Trophoblast cell (in vitro differentiated cells and primary cell): ENCODE measurements around the gene NHS.

Experiments
- DNase-seq, 2 donors: peaks; one replicate each; pipeline ENCODE4 v3.0.0-alpha.2; 2016
- H2AFZ ChIP-seq: 2 replicates; pipeline ENCODE4 v1.6.1; 2013; ENCODE audit warnings: low read length, moderate library complexity, mild to moderate bottlenecking; ENCODE audit not compliant: insufficient read depth, poor library complexity
- H2AK5ac ChIP-seq: 2 replicates; pipeline ENCODE4 v1.6.1; 2013; ENCODE audit warnings: mild to moderate bottlenecking, low read length
- H2BK120ac ChIP-seq: 2 replicates; pipeline ENCODE4 v1.6.1; 2013; ENCODE audit warnings: low read length, mild to moderate bottlenecking, moderate library complexity; ENCODE audit not compliant: insufficient read depth, poor library complexity
- H2BK12ac ChIP-seq: 2 replicates; pipeline ENCODE4 v1.6.1; 2013; ENCODE audit warnings: mild to moderate bottlenecking, low read length, moderate library complexity
- H2BK5ac ChIP-seq: 2 replicates; pipeline ENCODE4 v1.6.1; 2013; ENCODE audit warnings: low read length, low read depth, moderate library complexity, mild to moderate bottlenecking; ENCODE audit not compliant: poor library complexity
- H3K14ac ChIP-seq: 2 replicates; pipeline ENCODE4 v1.6.1; 2013; ENCODE audit warnings: mild to moderate bottlenecking, low read length
- H3K18ac ChIP-seq: 2 replicates; pipeline ENCODE4 v1.6.1; 2013; ENCODE audit warnings: mild to moderate bottlenecking, low read length
- H3K23ac ChIP-seq: 2 replicates; pipeline ENCODE4 v1.6.1; 2013; ENCODE audit warnings: low read length
- H3K27ac ChIP-seq: 2 replicates; pipeline ENCODE4 v1.5.1; 2013; ENCODE audit warnings: low read depth, mild to moderate bottlenecking, inconsistent platforms, low read length, moderate library complexity
- H3K27me3 ChIP-seq: 2 replicates; pipeline ENCODE4 v1.6.1; 2013; ENCODE audit warnings: inconsistent platforms, mild to moderate bottlenecking, low read length, moderate library complexity; ENCODE audit not compliant: insufficient read depth
- H3K36me3 ChIP-seq, 2 experiments: 1 replicate in 1 of 2; 2 replicates in 1 of 2; pipeline ENCODE4 v1.6.1; 2013; ENCODE audit warnings: low read length in 2 of 2, mild to moderate bottlenecking in 2 of 2, moderate library complexity in 1 of 2; ENCODE audit not compliant: insufficient read depth in 2 of 2, control insufficient read depth in 1 of 2
- H3K4ac ChIP-seq: 2 replicates; pipeline ENCODE4 v1.6.1; 2013; ENCODE audit warnings: low read depth, mild to moderate bottlenecking, low read length, moderate library complexity
- H3K4me1 ChIP-seq, 2 experiments: 1 replicate in 1 of 2; 2 replicates in 1 of 2; pipeline ENCODE4 v1.6.1; 2013; ENCODE audit warnings: low read length in 2 of 2, mild to moderate bottlenecking in 2 of 2, moderate library complexity in 1 of 2; ENCODE audit not compliant: insufficient read depth in 2 of 2, control insufficient read depth in 1 of 2
- H3K4me2 ChIP-seq: 2 replicates; pipeline ENCODE4 v1.6.1; 2013; ENCODE audit warnings: inconsistent platforms, mild to moderate bottlenecking, low read length, moderate library complexity
- H3K4me3 ChIP-seq: 2 replicates; pipeline ENCODE4 v1.5.1; 2013; ENCODE audit warnings: mild to moderate bottlenecking, low read depth, low read length, inconsistent platforms
- H3K79me1 ChIP-seq: one replicate; pipeline ENCODE4 v1.6.1; 2013; ENCODE audit warnings: low read length
- H3K79me2 ChIP-seq: 2 replicates; pipeline ENCODE4 v1.6.1; 2013; ENCODE audit warnings: low read length, mild to moderate bottlenecking; ENCODE audit not compliant: control insufficient read depth, insufficient read depth, poor library complexity
- H3K9ac ChIP-seq: 2 replicates; pipeline ENCODE4 v1.6.1; 2013; ENCODE audit warnings: mild to moderate bottlenecking, low read length
- H3K9me3 ChIP-seq: 2 replicates; pipeline ENCODE4 v1.6.1; 2013; ENCODE audit warnings: low read depth, mild to moderate bottlenecking, control low read depth, inconsistent platforms, low read length; ENCODE audit not compliant: insufficient read depth
- H4K12ac ChIP-seq: 2 replicates; pipeline ENCODE4 v1.6.1; 2013; ENCODE audit warnings: low read depth, mild to moderate bottlenecking, low read length, moderate library complexity
- H4K8ac ChIP-seq: 2 replicates; pipeline ENCODE4 v1.6.1; 2013; ENCODE audit warnings: low read depth, mild to moderate bottlenecking, low read length, moderate library complexity
- H4K91ac ChIP-seq: one replicate; pipeline ENCODE4 v1.6.1; 2013; ENCODE audit warnings: low read depth, mild to moderate bottlenecking, low read length, moderate library complexity
- WGBS: extraction: QIAGEN DNeasy Blood & Tissue Kit; methylation state at CpG from one replicate; pipeline ENCODE4 v1.1.7; 2013; ENCODE audit warnings: missing lambda C conversion rate; ENCODE audit not compliant: insufficient read length, insufficient coverage; ENCODE audit errors: extremely low coverage; 5-methylcytosine and 5-hydroxymethylcytosine counted together

Gene NHS

DNA sequence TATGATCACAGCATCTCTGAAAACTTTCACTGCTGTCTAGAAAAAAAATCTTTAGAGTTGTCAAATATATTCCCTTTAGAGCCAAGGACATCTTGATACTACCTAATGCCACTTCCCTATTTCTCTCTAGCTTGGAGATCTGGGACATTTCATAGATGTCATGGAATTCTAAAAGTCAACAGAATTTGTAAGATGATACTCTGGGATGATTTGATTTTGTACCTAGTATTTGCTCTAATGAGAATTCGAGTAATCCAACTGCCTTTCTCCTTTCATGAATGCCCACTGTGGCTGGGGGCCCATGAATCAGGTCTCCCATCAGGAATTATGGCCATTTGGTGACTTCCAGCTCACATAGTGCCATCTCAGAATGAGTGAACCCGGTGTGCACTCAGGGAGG is 73.2 kb downstream of the NHS start:
- H2AFZ ChIP-seq, result no peak overlapping the region
- no peaks in the 10 kb centered on the region for H3K9me3 ChIP-seq
- no peak overlapping the region for H4K8ac ChIP-seq
- no peak overlapping the region for H4K12ac ChIP-seq
- no peak overlapping the region for H3K14ac ChIP-seq
- no peak overlapping the region for H4K91ac ChIP-seq
- H3K27ac ChIP-seq, result no peak overlapping the region
- no CpG with 5 or more reads among the region's 2 CpGs for whole genome bisulfite sequencing
- H3K27me3 ChIP-seq, result no peaks in the 10 kb centered on the region
- no peaks in the 10 kb centered on the region for H3K79me1 ChIP-seq
- no peak overlapping the region for H3K4me2 ChIP-seq
- no peaks in the 10 kb centered on the region for H3K36me3 ChIP-seq
- DNase-seq, result no peak
- H3K79me2 ChIP-seq, result no peaks in the 10 kb centered on the region
- no peak overlapping the region for H3K18ac ChIP-seq
- no peak overlapping the region for H3K23ac ChIP-seq
- no peaks in the 10 kb centered on the region for H3K4me1 ChIP-seq
- H2BK120ac ChIP-seq, result no peak overlapping the region
- no peak overlapping the region for H2AK5ac ChIP-seq
- H2BK5ac ChIP-seq, result no peak overlapping the region
- no peak overlapping the region for H3K4me3 ChIP-seq
- no peak overlapping the region for H3K4ac ChIP-seq
- no peak overlapping the region for H2BK12ac ChIP-seq
- H3K9ac ChIP-seq, result no peak overlapping the region

DNA sequence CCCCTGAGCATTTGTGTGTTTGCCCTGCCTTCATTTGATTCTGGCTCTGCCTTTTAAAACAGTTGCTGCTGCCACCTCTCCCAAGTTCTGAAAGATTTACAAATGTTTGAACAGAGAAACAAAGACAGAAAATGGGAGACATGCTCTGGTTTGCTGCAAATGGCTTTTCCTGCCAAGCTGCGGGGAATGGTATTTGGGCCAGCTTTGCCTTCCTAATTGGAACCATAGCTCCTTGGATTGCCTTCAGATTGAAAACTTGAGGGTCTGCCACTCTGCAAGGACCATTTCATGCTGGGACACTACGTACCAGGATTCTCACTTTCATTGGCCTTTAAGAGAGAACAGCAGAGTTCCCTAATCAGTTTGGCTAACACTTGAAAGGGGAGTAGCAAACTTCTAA is 74.9 kb downstream of the NHS start:
- H3K4me2 ChIP-seq, result no peak overlapping the region
- H3K27ac ChIP-seq, result no peak overlapping the region
- no peak overlapping the region for H2BK12ac ChIP-seq
- H3K4me3 ChIP-seq, result no peak overlapping the region
- H3K9me3 ChIP-seq, result no peaks in the 10 kb centered on the region
- no peak for DNase-seq
- no peaks in the 10 kb centered on the region for H3K27me3 ChIP-seq
- no peaks in the 10 kb centered on the region for H3K79me2 ChIP-seq
- no CpG with 5 or more reads among the region's 2 CpGs for WGBS
- H3K23ac ChIP-seq, result no peak overlapping the region
- no peaks in the 10 kb centered on the region for H3K79me1 ChIP-seq
- H3K4me1 ChIP-seq, result no peaks in the 10 kb centered on the region
- H3K9ac ChIP-seq, result no peak overlapping the region
- H2AFZ ChIP-seq, result no peak overlapping the region
- H2BK5ac ChIP-seq, result no peak overlapping the region
- H2BK120ac ChIP-seq, result no peak overlapping the region
- H3K18ac ChIP-seq, result no peak overlapping the region
- no peak overlapping the region for H3K14ac ChIP-seq
- no peak overlapping the region for H4K8ac ChIP-seq
- H4K12ac ChIP-seq, result no peak overlapping the region
- H3K4ac ChIP-seq, result no peak overlapping the region
- H3K36me3 ChIP-seq, result no peaks in the 10 kb centered on the region
- no peak overlapping the region for H4K91ac ChIP-seq
- no peak overlapping the region for H2AK5ac ChIP-seq

DNA sequence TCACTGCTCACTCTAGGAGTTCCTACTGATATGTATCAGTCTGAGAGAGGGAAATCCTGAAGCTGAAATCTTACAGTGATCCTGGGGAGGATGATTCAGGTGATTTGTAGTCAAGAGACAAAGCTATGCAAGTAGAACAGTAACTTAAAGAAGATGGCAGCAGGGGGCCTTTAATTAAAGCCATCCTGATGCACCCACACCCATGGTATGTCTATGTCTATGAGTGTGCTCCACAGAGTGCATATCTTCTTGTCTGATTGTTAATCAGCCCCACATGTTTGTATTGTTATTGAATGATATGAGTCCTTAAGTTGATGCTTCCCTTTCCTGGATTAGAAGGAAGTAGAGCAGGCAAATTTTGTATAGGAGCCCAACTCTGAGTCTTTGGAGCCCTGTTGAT is 78.8 kb downstream of the NHS start:
- Histone ChIP-seq H3K4ac (no peak overlapping the region), H3K9ac (no peak overlapping the region), H4K12ac (no peak overlapping the region), H2BK5ac (no peak overlapping the region), H3K27ac (no peak overlapping the region), H4K91ac (no peak overlapping the region), H3K79me2 (no peaks in the 10 kb centered on the region), H3K14ac (no peak overlapping the region), H3K4me3 (no peak overlapping the region), H3K79me1 (no peaks in the 10 kb centered on the region), H3K18ac (no peak overlapping the region), H3K4me2 (no peak overlapping the region), H4K8ac (no peak overlapping the region), H3K27me3 (no peaks in the 10 kb centered on the region), H2BK12ac (no peak overlapping the region), H2BK120ac (no peak overlapping the region), H3K4me1 (no peaks in the 10 kb centered on the region), H2AK5ac (no peak overlapping the region), H3K23ac (no peak overlapping the region), H2AFZ (no peak overlapping the region), H3K9me3 (no peaks in the 10 kb centered on the region), H3K36me3 (no peaks in the 10 kb centered on the region)
- DNase-seq, result no peak

DNA sequence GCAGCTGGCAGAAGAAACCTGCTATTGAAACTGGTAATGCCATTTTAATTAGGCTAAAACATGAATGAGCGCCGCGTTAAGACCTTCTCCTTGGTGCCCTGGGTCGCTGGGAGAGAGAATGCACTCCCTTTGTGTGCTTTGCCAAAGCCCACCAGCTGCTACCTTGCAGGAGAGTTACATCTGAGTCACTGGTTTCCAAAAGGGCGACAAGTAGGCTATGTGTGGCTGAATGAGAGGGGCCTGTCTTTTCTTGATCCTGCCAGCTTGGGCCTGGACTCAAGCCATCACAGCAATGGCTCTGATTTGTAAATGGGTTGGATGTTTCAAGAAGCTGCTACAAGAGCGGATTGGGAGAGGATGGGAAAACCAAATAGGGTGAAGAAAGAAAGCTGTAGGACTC is 81.5 kb downstream of the NHS start:
- Histone ChIP-seq H4K8ac (no peak overlapping the region), H2BK5ac (no peak overlapping the region), H3K9ac (no peak overlapping the region), H3K79me2 (no peaks in the 10 kb centered on the region), H3K4me3 (no peak overlapping the region), H2AK5ac (no peak overlapping the region), H4K91ac (no peak overlapping the region), H2AFZ (no peak overlapping the region), H2BK12ac (no peak overlapping the region), H3K14ac (no peak overlapping the region), H3K27me3 (no peaks in the 10 kb centered on the region), H3K79me1 (no peaks in the 10 kb centered on the region), H3K23ac (no peak overlapping the region), H3K9me3 (no peaks in the 10 kb centered on the region), H3K4ac (no peak overlapping the region), H4K12ac (no peak overlapping the region), H3K4me1 (no peaks in the 10 kb centered on the region), H3K4me2 (no peak overlapping the region), H3K36me3 (no peaks in the 10 kb centered on the region), H3K27ac (no peak overlapping the region), H3K18ac (no peak overlapping the region), H2BK120ac (no peak overlapping the region)
- no peak for DNase-seq
- no CpG with 5 or more reads among the region's 6 CpGs for WGBS
